Gastrocnemius medialis (tissue), 4 donors: Measurements from ENCODE around the gene RNF223. TPM values are rescaled to one million over a fixed set of nuclear protein-coding genes. Genes with fewer than 3 reads are reported as not detected.

ENCODE experiments used
- ATAC-seq, 2 donors: fragments of 150-250 bp; one replicate each; pipeline ENCODE4 v1.9.1; 2016
- DNase-seq, 2 donors: peaks; one replicate each; pipeline ENCODE4 v3.0.0-alpha.2; 2019
- H3K27ac ChIP-seq, 4 donors: fragments of 200-600 bp; sonication (generic); 1 replicate in 1 of 4; 2 replicates in 3 of 4; pipeline ENCODE4 v1.5.1; 2016 to 2018; ENCODE audit warnings: mild to moderate bottlenecking in 2 of 4, moderate library complexity in 1 of 4
- H3K27me3 ChIP-seq, 3 donors: fragments of 200-600 bp; sonication (generic) in 2 of 3; 1 replicate in 1 of 3; 2 replicates in 2 of 3; pipeline versions ENCODE4 v1.5.1 to v1.6.0; 2016 to 2019; ENCODE audit warnings: mild to moderate bottlenecking in 1 of 3, moderate library complexity in 1 of 3
- H3K36me3 ChIP-seq, 2 donors: fragments of 200-600 bp; sonication (generic) in 1 of 2; one replicate each; pipeline ENCODE4 v1.5.1; 2017 to 2018
- H3K4me1 ChIP-seq, 2 donors: fragments of 200-600 bp; sonication (generic) in 1 of 2; one replicate each; pipeline ENCODE4 v1.5.1; 2016 to 2017; ENCODE audit warnings: mild to moderate bottlenecking in 2 of 2
- H3K4me3 ChIP-seq, 4 donors: fragments of 200-600 bp; sonication (generic) in 3 of 4; 1 replicate in 1 of 4; 2 replicates in 3 of 4; pipeline ENCODE4 v1.5.1; 2016 to 2019; ENCODE audit warnings: mild to moderate bottlenecking in 2 of 4
- H3K9me3 ChIP-seq, 3 donors: fragments of 200-600 bp; sonication (generic) in 2 of 3; 1 replicate in 1 of 3; 2 replicates in 2 of 3; pipeline ENCODE4 v1.5.1; 2016 to 2019
- CTCF ChIP-seq, 5 experiments: fragments of 450-650 bp in 3 of 5; fragments of 200-600 bp in 2 of 5; sonication (generic) in 2 of 5; IDR thresholded peaks in 4 of 5; conservative IDR thresholded peaks in 1 of 5; 1 replicate in 4 of 5; 2 replicates in 1 of 5; pipeline ENCODE4 v1.5.1; 2016 to 2019; ENCODE audit warnings: antibody characterized with exemption in 5 of 5, mild to moderate bottlenecking in 3 of 5, moderate library complexity in 3 of 5
- POLR2A ChIP-seq, 2 donors: fragments of 450-650 bp; IDR thresholded peaks; one replicate each; pipeline ENCODE4 v1.6.1; 2017; ENCODE audit warnings: antibody characterized with exemption in 2 of 2, mild to moderate bottlenecking in 2 of 2, moderate library complexity in 2 of 2
- in situ Hi-C, 4 donors: fragments of 200-750 bp; cut with MboI; loops; one replicate each; pipeline versions ENCODE4 v1.15.0 to v1.8.0; 2017; ENCODE audit warnings: low sequenced_read_pairs in 4 of 4
- intact Hi-C: fragments of 100-400 bp; cut with DNase I; formaldehyde crosslinking; loops from one replicate; pipeline ENCODE4 v1.15.1; 2023; ENCODE audit warnings: low total_unique reads
- total RNA-seq, 4 donors: library from RNA; depleted of rRNA; stranded (reverse); fragments of >200 nt; gene quantifications; one replicate each; pipeline versions ENCODE4 v1.1.0 to v1.2.3, GENCODE V29; 2016

The RNF223 gene
- not detected for total RNA-seq

- in situ Hi-C loops (no loop called here), intact Hi-C loops (no loop called here)
- TF ChIP-seq POLR2A (IDR thresholded peaks at IDR 0.05) (no peak), CTCF (IDR thresholded peaks at IDR 0.05 in 4 of 5, conservative IDR thresholded peaks at IDR 0.05 in 1 of 5) (no peak)
- H3K27ac ChIP-seq = no peak within 1 kb of the TSS
- H3K36me3 ChIP-seq = no peaks in the 10 kb centered on the region
- H3K4me3 ChIP-seq = no peak within 1 kb of the TSS
- ATAC-seq (no peak), DNase-seq (no peak)
- peaks cover 44 to 53% (median 48%) of the 10 kb centered on the region in 3 donors for H3K27me3 ChIP-seq
- no peaks in the 10 kb centered on the region for H3K9me3 ChIP-seq
- peaks cover 0 to 2% of the 10 kb centered on the region in 2 donors for H3K4me1 ChIP-seq
Measured at GRCh38 chr1:1073743-1074587, at the start of gene RNF223. Gene RNF223, minus strand, starts transcription at chr1:1074306. Its CDS starts 1,740 bp downstream, at chr1:1072566.

GRCh38 chr1:1122981-1123480, 48.9 kb upstream of the RNF223 start:
- Histone ChIP-seq H3K4me1 (no peaks in the 10 kb centered on the region), H3K36me3 (no peaks in the 10 kb centered on the region), H3K27me3 (peaks cover 4 to 11% (median 6%) of the 10 kb centered on the region in 3 donors), H3K27ac (no peak overlapping the region), H3K9me3 (no peaks in the 10 kb centered on the region), H3K4me3 (no peak overlapping the region)
- ATAC-seq = no peak
- in situ Hi-C loops (loop anchor here in 1 of 4 donors (25.0 kb wide), 1 partner anchor 139 kb away; the partner anchor contains the start of gene UBE2J2), intact Hi-C loops (loop anchor here (2.0 kb wide), 1 partner anchor 168 kb away; no protein-coding TSS in a partner anchor)
- TF ChIP-seq CTCF (IDR thresholded peaks at IDR 0.05 in 4 of 5, conservative IDR thresholded peaks at IDR 0.05 in 1 of 5) = no peak
- no peak for TF ChIP-seq POLR2A (IDR thresholded peaks at IDR 0.05)
- no peak for DNase-seq

- Histone ChIP-seq H3K4me3 (peak overlapping the region; percentile 2 to 57 (median 32)), H3K4me1 (no peaks in the 10 kb centered on the region), H3K9me3 (no peaks in the 10 kb centered on the region), H3K27ac (no peak overlapping the region), H3K36me3 (no peaks in the 10 kb centered on the region), H3K27me3 (peaks cover 4 to 16% (median 6%) of the 10 kb centered on the region in 3 donors)
- intact Hi-C loops (loop anchor here (2.0 kb wide), 1 partner anchor 169 kb away; no protein-coding TSS in a partner anchor), in situ Hi-C loops (loop anchor here in 1 of 4 donors (25.0 kb wide), 1 partner anchor 140 kb away; the partner anchor contains the start of gene UBE2J2)
- DNase-seq (peak; percentile 35 to 47), ATAC-seq (peak; percentile 59 to 64)
- TF ChIP-seq POLR2A (IDR thresholded peaks at IDR 0.05) (no peak), CTCF (IDR thresholded peaks at IDR 0.05 in 4 of 5, conservative IDR thresholded peaks at IDR 0.05 in 1 of 5) (peak; percentile 67 to 85 (median 83))
Measured at GRCh38 chr1:1122078-1122811, 48.1 kb upstream of the RNF223 start.

- Histone ChIP-seq H3K36me3 (no peaks in the 10 kb centered on the region), H3K27me3 (peaks cover 4 to 16% (median 6%) of the 10 kb centered on the region in 3 donors), H3K4me3 (peak overlapping the region in 1 of 4 donors; percentile 57), H3K4me1 (peaks cover 0 to 2% of the 10 kb centered on the region in 2 donors), H3K27ac (no peak overlapping the region), H3K9me3 (no peaks in the 10 kb centered on the region)
- intact Hi-C loops (loop anchor here (2.0 kb wide), 1 partner anchor 169 kb away; no protein-coding TSS in a partner anchor), in situ Hi-C loops (loop anchor here in 1 of 4 donors (25.0 kb wide), 1 partner anchor 141 kb away; the partner anchor contains the start of gene UBE2J2)
- TF ChIP-seq CTCF (IDR thresholded peaks at IDR 0.05 in 4 of 5, conservative IDR thresholded peaks at IDR 0.05 in 1 of 5) (no peak), POLR2A (IDR thresholded peaks at IDR 0.05) (no peak)
- ATAC-seq = peak in 1 of 2 donors; percentile 7
- DNase-seq = no peak
Measured at GRCh38 chr1:1121611-1122077, 47.5 kb upstream of the RNF223 start.
